NOMO-1 (cell line): ENCODE results near the gene SULT1E1.
A peak's percentile ranks its signal among the peaks of the same experiment; 100 is the strongest.

ENCODE experiments used
- DNase-seq, 2 experiments: peaks; one replicate each; lab custom pipeline; 2025; ENCODE audit not compliant: unreplicated experiment in 2 of 2; lab: John Stamatoyannopoulos, UW

SULT1E1 gene, protein sequence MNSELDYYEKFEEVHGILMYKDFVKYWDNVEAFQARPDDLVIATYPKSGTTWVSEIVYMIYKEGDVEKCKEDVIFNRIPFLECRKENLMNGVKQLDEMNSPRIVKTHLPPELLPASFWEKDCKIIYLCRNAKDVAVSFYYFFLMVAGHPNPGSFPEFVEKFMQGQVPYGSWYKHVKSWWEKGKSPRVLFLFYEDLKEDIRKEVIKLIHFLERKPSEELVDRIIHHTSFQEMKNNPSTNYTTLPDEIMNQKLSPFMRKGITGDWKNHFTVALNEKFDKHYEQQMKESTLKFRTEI

DNA sequence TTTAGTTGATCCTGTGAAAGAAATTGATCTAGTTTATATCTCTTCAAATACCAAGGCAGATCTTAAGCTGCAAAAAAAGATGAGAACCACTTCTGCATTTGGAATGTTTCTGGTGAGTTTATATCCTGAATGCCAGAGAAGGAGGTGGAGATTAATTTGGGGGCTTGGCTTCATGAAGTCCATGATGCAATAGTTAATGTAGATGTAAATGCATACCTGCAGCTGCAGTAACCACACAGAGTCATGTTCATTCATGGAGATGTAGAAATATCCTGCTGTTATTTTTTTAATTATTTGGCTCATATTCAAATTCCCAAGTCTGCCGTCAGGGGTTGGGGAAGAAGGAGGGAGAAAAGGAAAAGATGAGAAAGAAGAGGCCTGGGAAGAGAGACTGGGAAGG lies at the start of gene SULT1E1:
TSS of gene SULT1E1 (minus strand) at position 94 of the 400 bp plus-strand sequence. CDS start 2,501 bp downstream, outside the sequence.
- peak in 1 of 2 experiments; percentile 14 for DNase-seq

DNA sequence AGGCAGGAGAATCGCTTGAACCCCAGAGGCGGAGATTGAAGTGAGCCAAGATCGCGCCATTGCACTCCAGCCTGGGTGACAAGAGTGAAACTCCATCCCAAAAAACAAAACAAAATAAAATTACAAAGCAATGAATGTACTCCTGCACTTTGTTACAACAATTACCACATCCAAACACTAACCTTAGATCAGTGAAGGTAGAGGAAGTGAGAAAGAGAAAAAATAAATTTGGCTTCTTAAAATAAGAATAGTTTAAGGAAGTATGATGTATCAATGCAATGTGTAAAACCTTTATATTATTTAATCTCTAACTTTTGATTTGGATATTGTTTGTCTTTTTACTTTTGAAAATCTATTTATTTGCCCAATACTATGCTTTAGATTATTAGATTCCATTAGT lies 49.2 kb upstream of the SULT1E1 start:
- DNase-seq: peak in 1 of 2 experiments; percentile 74

DNA sequence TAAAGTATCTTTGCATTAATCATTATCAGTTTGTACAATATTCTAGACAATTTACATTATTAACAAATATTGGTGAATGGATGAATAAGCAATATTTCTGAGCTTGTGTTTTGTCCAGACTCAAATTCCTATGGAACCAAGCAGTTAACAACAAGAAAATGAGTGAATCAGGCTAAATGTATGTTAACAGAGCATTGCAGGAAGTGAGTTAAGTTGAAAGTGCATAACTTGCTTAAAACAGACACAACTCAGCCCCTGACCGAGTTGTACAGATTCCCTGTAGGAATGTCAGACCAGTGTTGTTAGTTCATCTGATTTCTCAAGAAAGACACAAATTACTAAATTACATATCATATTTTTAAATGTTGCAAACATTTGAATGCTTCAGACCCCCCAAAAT lies 47.2 kb upstream of the SULT1E1 start:
- no peak for DNase-seq

DNA sequence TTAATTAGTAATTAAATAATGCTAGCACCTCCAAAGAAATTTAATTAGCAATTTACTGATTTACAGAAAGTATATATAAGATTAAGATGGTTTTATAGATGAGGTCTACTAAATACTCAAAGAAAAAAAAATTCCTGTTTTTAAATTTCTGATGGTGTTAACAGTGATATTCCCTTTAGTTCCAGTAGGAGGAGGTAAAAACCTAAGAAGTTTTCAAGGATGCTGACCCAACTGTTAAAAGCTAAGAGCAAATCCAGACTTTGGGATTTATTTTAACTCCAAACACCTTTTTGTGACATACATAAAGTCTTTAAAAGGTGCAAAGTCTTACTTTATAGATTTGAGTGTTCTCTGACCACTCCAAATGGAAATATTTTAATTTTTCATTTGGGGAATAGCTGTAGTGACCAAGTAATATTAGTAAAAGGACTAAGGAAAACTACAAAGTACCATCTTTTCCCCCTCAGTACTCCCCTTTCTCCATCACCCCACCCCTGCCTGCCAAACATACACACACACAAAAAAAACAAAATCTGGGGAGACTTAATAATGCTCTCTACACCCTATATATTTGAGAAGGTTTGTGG lies 36.7 kb upstream of the SULT1E1 start:
- no peak for DNase-seq

DNA sequence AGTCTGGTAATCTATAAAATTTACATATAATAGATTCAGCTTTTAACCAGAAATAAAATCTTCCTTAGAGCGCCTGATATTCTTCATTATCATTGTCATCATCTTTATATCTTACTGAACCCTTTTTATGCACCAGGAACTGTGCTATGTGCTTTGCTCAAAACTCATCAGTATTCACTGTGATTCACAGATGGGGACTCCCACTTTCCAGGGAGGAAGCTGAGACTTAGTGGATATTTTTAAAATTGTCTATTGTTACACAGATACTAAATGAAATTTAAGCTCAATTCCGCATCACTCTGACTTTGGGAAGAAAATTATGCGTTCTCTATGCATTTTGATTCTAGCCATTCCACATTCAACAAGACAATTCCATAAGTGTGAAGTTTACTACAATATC lies 34.8 kb upstream of the SULT1E1 start:
- no peak for DNase-seq

DNA sequence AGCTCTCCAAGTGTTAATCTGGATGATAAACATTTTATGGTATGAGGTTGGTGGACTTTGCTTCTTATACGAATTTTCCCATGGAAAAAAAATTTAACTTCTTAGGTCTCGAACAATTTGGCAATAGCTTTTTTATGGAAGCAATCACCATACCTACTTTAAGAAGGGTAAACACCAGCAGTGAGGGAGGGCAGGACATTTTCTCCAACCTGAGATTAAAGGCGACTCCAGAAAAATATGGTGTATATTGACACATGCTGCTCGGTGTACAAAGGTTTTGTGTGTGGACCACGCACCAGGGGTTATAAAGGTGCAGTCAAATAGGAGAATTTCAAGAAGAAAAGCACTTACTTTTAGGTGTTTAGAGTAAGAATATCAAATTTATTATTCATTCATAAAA lies 34.2 kb upstream of the SULT1E1 start:
- DNase-seq: no peak

DNA sequence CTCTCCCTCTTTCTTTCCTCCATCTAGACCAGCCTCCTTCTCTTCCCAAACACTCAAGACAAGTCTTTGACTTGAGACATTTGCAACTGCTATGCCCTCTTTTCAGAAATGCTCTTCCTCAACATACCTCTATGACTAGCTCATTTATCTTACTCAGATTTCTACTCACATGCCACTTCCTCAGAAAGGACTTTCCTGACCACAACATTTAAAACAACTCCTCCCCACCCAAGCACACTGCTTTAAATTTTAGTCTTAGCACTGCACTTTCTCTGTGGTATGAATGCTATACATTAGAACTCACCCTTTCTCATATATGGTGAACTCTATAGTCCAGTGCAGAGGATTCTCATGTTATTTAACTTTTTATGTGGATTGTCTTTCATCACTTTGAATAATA lies 28.4 kb upstream of the SULT1E1 start:
- no peak for DNase-seq

DNA sequence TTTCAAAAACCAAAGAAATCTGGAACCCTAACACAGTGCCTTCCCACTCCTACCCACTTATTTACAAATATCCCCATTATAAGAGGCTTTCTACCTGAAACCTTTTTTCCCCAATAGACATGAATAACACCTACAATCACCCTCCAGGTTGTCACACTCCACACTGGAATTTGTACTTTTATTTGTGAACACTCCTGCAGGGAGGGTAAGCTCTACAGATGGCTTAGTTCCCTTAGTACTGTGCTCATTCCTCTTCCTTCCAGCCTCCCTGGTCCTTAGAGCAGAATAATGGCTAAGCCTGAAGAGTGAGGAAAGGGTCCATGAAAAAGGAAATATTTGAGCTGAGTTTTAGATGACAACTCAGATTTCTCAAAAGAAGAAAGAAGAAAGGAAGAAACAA lies 22.2 kb upstream of the SULT1E1 start:
- no peak for DNase-seq

DNA sequence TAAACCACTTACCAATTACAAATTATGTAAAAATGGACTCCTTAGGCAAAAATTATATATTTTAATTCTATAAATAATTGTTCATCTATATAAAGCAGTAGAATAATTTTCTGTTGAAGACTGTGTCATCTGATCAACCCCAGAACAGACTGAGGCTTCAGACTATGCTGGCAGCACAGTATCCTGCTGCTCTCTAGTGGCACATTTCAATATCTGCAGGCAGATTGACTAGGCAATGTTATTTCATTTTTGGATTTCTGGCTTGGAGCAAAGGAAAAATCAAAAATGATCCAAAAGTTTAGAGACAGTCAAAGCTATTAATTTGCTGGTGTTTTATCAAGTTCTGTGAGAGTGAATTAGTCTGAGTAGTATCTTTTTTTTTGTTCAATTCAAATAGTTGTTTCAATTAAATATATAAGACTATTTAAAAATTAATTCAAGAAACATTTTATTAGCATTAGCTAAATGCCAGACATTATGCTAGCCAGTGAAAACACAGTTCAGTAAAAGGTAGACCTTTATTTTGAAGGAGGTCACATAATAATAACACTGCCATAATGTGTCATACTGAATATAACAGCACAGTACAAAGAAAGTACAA lies 21.3 kb upstream of the SULT1E1 start:
- DNase-seq: peak; percentile 32 to 58

DNA sequence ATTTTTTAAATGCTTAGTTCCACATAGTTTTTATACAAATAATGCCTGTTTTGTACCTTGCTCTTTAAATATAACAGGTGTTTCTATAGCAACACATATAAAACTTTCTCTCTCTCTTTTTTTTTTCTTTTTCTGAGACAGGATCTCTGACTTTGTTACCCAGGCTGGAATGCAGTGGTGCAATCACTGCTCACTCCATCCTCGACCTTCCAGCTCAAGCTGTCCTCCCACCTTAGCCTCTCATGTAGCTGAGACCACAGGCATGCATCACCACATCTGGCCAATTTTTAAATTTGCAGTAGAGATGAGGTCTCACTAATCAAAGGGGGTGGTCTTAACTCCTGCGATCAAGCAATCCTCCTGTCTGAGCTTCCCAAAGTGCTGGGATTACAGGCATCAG lies 18.3 kb upstream of the SULT1E1 start:
- DNase-seq: no peak

DNA sequence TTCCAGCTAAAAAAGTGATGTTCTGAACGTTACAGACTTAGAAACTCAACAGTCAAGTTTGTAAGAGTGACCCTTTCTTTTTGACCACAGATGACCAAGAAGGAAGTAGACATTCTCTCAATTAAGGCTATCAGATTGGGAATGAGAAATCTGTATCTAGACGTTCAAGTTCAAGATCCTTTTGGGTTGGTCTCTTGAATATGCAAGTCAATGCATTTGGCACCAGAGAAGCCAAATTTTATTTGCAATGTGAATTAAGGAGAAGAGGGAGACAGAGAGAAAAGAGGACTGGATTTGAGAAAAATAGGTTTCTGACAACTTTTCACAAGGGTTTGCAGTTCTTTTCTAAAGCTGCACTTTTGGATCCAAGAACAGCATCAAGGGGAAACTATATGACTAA lies 17.5 kb upstream of the SULT1E1 start:
- DNase-seq: no peak

DNA sequence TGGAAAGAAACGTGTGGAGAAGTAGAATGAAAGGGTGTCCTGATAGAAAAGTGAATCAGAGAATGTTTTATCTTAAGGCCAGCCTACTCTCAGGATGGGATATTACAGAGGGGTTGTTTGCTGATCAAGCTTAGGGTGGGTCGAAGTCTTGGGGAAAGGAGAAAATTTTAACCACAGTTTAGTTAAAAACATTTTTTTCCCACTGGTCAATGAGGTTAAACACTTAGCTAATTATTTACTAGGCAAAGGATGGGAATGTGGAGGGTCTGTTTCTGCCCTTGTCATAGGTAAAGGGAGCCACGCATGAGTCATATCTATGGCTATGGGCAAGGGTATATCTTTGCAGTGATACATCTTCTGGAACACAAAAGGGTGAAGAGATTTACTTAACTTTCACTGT lies 16.1 kb upstream of the SULT1E1 start:
- no peak for DNase-seq

DNA sequence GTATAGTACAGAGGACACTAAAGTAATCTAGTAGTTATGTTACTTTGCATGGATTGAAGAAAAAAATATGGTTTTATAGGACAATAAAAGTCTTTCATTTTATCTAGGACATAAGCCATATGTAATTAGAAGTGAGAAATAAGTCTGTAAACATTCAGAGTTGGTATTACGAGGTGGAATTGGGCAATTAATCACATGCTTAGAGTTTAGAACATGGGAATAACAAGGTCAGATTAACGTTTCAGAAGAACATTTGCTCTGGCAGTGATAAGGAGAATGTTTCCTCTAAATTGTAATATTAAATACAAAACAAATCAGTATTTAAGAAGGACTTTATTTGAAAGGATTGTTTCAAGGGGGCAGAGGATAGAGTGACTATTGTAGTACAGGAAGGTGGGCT lies 15.6 kb upstream of the SULT1E1 start:
- DNase-seq: no peak

DNA sequence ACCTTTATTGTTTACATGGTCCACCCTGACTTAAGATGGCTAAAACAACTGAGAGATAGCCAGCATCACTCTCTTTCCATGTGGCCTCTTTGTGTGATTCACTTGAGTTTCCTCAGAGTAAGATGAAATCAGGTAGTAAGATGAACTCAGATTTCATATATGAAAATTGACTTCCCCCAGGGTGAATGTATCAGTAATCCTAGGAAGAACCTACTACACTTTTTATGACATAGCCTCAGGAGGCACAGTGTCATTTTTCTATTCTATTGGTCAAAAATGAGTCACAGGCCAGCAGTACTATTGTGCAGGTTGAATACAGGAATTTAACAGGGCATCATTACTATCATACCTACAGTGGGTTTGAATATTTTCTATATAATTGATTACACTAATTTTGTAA lies 14.6 kb upstream of the SULT1E1 start:
- no peak for DNase-seq

DNA sequence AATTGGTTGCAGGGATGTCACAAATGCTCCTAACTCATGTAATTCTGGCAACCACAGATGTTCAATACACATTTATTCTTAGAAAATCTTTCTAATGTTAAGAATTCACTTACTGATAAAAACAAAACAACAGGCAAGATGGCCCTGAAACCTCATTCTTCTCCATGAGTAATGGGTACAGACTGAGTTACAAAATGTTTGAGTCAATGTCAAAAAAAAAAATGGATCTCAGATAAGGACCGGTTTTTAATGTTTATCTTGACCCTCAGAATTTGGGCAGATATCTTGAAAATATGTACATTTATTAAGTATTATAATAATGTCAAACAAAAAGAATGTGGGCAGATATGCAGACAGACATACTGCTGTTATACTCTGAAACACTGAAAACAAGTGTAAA lies 1.8 kb upstream of the SULT1E1 start:
- no peak for DNase-seq

DNA sequence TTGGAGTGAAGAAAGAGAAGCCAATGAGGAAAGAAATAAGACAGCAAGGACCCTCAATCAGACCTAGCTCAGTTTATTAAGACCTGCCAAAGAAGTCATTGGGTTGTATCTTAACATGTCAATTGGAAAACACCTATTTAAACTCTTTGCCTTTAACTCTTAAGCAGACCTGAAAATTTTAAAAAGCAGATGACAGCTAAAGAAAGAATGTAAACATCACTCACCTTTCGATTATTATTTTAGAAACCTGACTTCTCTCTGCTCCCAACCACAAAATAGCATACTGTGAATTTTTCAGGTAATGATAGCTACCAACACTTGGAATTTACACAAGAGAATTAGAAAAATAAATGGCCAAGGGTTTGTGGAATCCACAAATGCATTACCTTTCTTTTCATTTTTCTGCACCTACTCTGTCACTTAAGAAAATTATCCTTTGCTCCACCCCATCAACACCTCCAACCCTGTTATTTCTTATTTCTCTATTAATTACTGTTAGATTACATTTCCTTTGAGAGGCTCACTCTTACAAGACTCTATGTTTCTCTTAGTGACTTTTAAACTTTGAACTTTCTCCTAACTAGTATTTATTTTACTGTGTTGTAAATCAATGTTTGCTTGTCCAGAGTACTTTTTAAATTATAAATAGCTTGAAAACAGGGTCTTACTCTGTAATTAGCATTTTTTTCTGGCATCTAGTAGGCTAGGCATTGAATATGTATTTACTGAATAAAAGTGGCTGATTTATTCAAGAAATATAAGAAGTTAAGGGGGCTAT lies 765 bp upstream of the SULT1E1 start:
- DNase-seq: no peak

DNA sequence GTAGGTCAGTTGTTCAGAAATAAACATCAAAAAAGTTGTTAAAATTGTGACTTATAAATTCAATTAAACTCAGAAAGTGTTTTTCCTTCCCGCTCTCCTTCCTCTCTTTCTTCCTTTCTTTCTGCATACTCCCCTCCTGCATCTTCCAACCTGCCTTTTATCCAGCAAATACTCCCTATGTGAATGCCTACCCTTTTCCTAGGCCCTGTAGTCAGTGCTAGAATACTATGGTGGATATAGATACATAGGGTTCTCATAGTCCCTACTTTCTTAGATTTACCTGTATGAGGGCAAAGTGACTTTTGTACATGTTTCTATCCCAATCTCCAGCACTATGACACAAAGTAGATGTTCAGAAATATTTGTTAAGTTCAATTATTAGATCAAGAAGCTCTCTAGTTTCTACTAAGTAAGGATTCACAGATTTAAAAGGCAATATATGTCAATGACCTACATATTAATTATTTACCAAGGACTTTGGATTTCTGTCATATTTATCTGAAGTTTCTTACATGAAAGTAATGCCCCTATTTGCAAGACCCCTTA lies 732 bp downstream of the SULT1E1 start:
- DNase-seq: no peak

DNA sequence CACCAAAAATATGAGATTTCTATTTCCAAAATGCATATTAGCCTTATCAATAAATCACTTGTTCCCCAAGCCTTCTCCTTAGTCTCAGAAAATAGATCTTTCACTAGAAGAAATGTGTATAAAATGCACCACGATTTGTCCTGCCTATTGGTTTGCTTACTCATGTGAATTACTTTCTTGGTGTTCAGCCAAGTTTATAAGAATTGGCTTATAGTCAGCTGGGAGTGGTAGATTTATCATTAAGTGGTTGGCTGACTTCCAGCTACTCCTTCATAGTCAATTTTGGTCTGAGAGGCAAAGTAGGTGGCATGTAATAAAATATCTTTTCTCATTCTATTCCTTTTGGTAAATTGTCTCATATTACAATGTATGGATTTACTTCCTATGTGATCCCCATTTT lies 1.3 kb downstream of the SULT1E1 start:
- no peak for DNase-seq

DNA sequence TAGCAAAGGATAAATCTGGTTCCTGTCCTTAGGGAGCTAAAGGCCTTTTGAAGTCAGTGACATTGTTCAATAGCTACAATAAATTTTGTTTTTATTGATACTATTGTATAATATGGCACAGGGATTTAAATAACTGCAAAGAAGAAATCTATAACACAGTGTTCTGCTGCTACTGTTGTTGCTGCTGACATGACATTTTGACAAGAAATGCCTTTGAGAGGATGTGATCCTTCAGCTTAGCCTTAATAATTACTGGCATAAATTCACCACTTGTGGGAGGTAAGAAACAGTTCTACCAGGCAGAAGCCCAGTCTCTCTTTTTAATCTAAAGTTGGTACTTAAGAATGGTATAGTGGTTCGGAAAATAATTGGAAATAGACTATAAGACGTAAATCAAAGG lies 4.1 kb downstream of the SULT1E1 start:
- DNase-seq: no peak

DNA sequence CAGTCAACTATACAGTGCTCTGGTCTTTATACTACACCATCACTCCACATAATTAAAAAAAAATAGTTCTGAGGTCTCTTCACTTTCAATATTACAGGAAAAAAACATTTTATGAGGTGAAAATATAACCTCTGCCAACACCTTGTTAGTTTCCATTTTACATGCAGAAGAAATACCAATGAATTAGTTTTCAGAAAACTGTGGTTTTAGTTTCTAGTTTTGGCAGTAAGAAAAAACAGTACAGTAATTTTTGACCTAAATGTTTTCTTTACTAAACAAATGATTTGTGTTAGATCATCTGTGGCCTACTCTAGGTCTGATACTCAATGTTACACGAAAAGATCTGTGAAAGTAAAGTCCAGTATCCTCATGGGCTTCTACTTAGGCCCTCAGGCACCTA lies 10.0 kb downstream of the SULT1E1 start:
- DNase-seq: no peak

DNA sequence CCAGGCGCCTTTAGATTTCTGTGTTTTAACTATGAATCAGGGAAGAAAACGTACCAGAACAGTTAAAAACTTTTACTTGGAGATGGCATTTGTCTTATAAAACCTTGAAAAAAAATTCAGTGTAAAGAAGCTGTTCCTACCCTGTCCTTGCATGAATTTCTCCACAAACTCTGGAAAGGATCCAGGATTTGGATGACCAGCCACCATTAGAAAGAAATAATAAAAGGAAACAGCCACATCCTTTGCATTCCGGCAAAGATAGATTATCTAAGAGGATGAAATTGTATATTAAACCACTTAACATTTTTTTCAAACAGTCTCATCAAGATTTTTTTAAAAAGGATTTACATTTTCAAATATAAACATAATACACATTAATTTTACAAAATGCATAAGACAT lies 10.6 kb downstream of the SULT1E1 start:
- DNase-seq: no peak
